ENCODE results near the gene SRCAP.

SRCAP gene

GRCh38 chr16:30715750-30716445 is 16.9 kb downstream of the SRCAP start:
- no peak overlapping the region for H3K4me3 ChIP-seq (ENCODE audit: low read depth, low read length, poor library complexity, severe bottlenecking)
- no peak overlapping the region for H3K9ac ChIP-seq (ENCODE audit: low read length)
- H3K36me3 ChIP-seq (ENCODE audit: insufficient read depth, low read length) = peaks cover 94% of the 10 kb centered on the region
- no peaks in the 10 kb centered on the region for H3K9me2 ChIP-seq (ENCODE audit: low read depth, low read length)
- H3F3A ChIP-seq (ENCODE audit: insufficient read depth, low read length) = no peaks in the 10 kb centered on the region
- no peaks in the 10 kb centered on the region for H3K27me3 ChIP-seq (ENCODE audit: insufficient read depth, low read length)
- H2AFZ ChIP-seq (ENCODE audit: low read length) = no peak overlapping the region
- H3K27ac ChIP-seq (ENCODE audit: low read depth, low read length, poor library complexity, severe bottlenecking) = no peak overlapping the region
- H4K20me1 ChIP-seq (ENCODE audit: insufficient read depth, low read length) = no peaks in the 10 kb centered on the region
- H3K9me3 ChIP-seq (ENCODE audit: low read length) = no peaks in the 10 kb centered on the region
- H3K4me1 ChIP-seq (ENCODE audit: insufficient read depth, low read length, severe bottlenecking) = no peaks in the 10 kb centered on the region
- peaks cover 2% of the 10 kb centered on the region; the same call in 1 of the 2 replicates for H3K79me2 ChIP-seq (ENCODE audit: insufficient read depth, low read length)
- TF ChIP-seq EZH2 (IDR thresholded peaks at IDR 0.05; ENCODE audit: borderline replicate concordance, low read length) (no peak), CTCF (IDR thresholded peaks at IDR 0.05; ENCODE audit: low read length) (no peak)
- H3K4me2 ChIP-seq (ENCODE audit: low read length) = no peak overlapping the region

DNA sequence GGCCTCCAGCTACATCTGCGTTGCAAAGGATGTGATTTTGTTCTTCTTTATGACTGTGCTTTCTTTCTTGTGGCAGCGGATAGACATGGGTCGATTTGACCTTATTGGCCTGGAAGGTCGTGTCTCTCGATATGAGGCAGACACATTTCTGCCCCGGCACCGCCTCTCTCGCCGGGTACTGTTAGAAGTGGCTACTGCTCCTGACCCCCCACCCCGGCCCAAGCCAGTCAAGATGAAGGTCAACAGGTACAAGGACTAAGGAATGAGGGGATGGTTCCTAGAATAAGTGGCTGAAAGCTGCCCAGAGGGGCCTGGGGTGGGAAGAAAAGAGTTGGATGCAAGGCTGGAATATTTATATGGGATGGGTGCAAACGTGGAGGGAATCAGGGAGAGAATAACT is 21.1 kb downstream of the SRCAP start:
- Histone ChIP-seq H3K4me3 (ENCODE audit: low read depth, low read length, poor library complexity, severe bottlenecking) (no peak overlapping the region), H3K27me3 (ENCODE audit: insufficient read depth, low read length) (no peaks in the 10 kb centered on the region), H3K9ac (ENCODE audit: low read length) (no peak overlapping the region), H3K9me3 (ENCODE audit: low read length) (no peaks in the 10 kb centered on the region), H3K9me2 (ENCODE audit: low read depth, low read length) (no peaks in the 10 kb centered on the region), H3K79me2 (ENCODE audit: insufficient read depth, low read length) (peaks cover 2% of the 10 kb centered on the region; the same call in 1 of the 2 replicates), H4K20me1 (ENCODE audit: insufficient read depth, low read length) (no peaks in the 10 kb centered on the region), H3K36me3 (ENCODE audit: insufficient read depth, low read length) (peaks cover 96% of the 10 kb centered on the region), H3K27ac (ENCODE audit: low read depth, low read length, poor library complexity, severe bottlenecking) (no peak overlapping the region), H2AFZ (ENCODE audit: low read length) (no peak overlapping the region), H3F3A (ENCODE audit: insufficient read depth, low read length) (no peaks in the 10 kb centered on the region), H3K4me1 (ENCODE audit: insufficient read depth, low read length, severe bottlenecking) (no peaks in the 10 kb centered on the region), H3K4me2 (ENCODE audit: low read length) (no peak overlapping the region)
- TF ChIP-seq CTCF (IDR thresholded peaks at IDR 0.05; ENCODE audit: low read length) (no peak), EZH2 (IDR thresholded peaks at IDR 0.05; ENCODE audit: borderline replicate concordance, low read length) (no peak)

GRCh38 chr16:30720694-30721093 is 21.7 kb downstream of the SRCAP start:
- Histone ChIP-seq H3K4me2 (ENCODE audit: low read length) (no peak overlapping the region), H3K9ac (ENCODE audit: low read length) (no peak overlapping the region), H4K20me1 (ENCODE audit: insufficient read depth, low read length) (no peaks in the 10 kb centered on the region), H3K4me1 (ENCODE audit: insufficient read depth, low read length, severe bottlenecking) (no peaks in the 10 kb centered on the region), H2AFZ (ENCODE audit: low read length) (no peak overlapping the region), H3K27me3 (ENCODE audit: insufficient read depth, low read length) (no peaks in the 10 kb centered on the region), H3K36me3 (ENCODE audit: insufficient read depth, low read length) (peaks cover 96% of the 10 kb centered on the region), H3K9me3 (ENCODE audit: low read length) (no peaks in the 10 kb centered on the region), H3K27ac (ENCODE audit: low read depth, low read length, poor library complexity, severe bottlenecking) (no peak overlapping the region), H3K9me2 (ENCODE audit: low read depth, low read length) (no peaks in the 10 kb centered on the region), H3K79me2 (ENCODE audit: insufficient read depth, low read length) (peaks cover 2% of the 10 kb centered on the region; the same call in 1 of the 2 replicates), H3F3A (ENCODE audit: insufficient read depth, low read length) (no peaks in the 10 kb centered on the region), H3K4me3 (ENCODE audit: low read depth, low read length, poor library complexity, severe bottlenecking) (no peak overlapping the region)
- no peak for TF ChIP-seq EZH2 (IDR thresholded peaks at IDR 0.05; ENCODE audit: borderline replicate concordance, low read length)
- TF ChIP-seq CTCF (IDR thresholded peaks at IDR 0.05; ENCODE audit: low read length) = no peak

All from OCI-LY1 (cell line).